HG03521 (cell line): ENCODE measurements around the gene MARCHF5.

ENCODE experiments used
- ATAC-seq: cut with Tn5 transposase; IDR thresholded peaks from one replicate; pipeline ENCODE4 v1.9.1; 2021; ENCODE audit warnings: mild to moderate bottlenecking, moderate library complexity; ENCODE audit not compliant: unreplicated experiment

Gene MARCHF5

GRCh38 chr10:92290837-92291615, at the start of gene MARCHF5, which contains the start of gene CPEB3:
MARCHF5 (plus strand) TSS chr10:92291167; CDS start chr10:92291495, 328 bp downstream.
CPEB3 (minus strand) TSS chr10:92291078; CDS start chr10:92240350, 50,728 bp downstream.
- ATAC-seq: peak; percentile 98

- ATAC-seq: no peak
Measured at GRCh38 chr10:92241501-92241900, 49.5 kb upstream of the MARCHF5 start.

- ATAC-seq: no peak
Measured at GRCh38 chr10:92242380-92242779, 48.6 kb upstream of the MARCHF5 start.

- no peak for ATAC-seq
Measured at GRCh38 chr10:92242910-92243671, 47.9 kb upstream of the MARCHF5 start.

GRCh38 chr10:92244796-92245195, 46.2 kb upstream of the MARCHF5 start:
- peak; percentile 41 for ATAC-seq

- ATAC-seq: no peak
Measured at GRCh38 chr10:92248566-92248965, 42.4 kb upstream of the MARCHF5 start.

GRCh38 chr10:92263396-92263795, 27.6 kb upstream of the MARCHF5 start:
- no peak for ATAC-seq

GRCh38 chr10:92264249-92264648, 26.7 kb upstream of the MARCHF5 start:
- no peak for ATAC-seq

GRCh38 chr10:92265687-92266258, 25.2 kb upstream of the MARCHF5 start:
- no peak for ATAC-seq

GRCh38 chr10:92267343-92267742, 23.6 kb upstream of the MARCHF5 start:
- no peak for ATAC-seq

- no peak for ATAC-seq
Measured at GRCh38 chr10:92268748-92269147, 22.2 kb upstream of the MARCHF5 start.

GRCh38 chr10:92274071-92274470, 16.9 kb upstream of the MARCHF5 start:
- no peak for ATAC-seq

- ATAC-seq: no peak
Measured at GRCh38 chr10:92278996-92279696, 11.8 kb upstream of the MARCHF5 start.

GRCh38 chr10:92284112-92284704, 6.8 kb upstream of the MARCHF5 start:
- ATAC-seq: no peak

- ATAC-seq: peak; percentile 5
Measured at GRCh38 chr10:92290076-92290836, 711 bp upstream of the MARCHF5 start.

- ATAC-seq: no peak
Measured at GRCh38 chr10:92291616-92291865, 574 bp downstream of the MARCHF5 start.

- no peak for ATAC-seq
Measured at GRCh38 chr10:92291921-92292845, 1.2 kb downstream of the MARCHF5 start.

- ATAC-seq: no peak
Measured at GRCh38 chr10:92298487-92298886, 7.5 kb downstream of the MARCHF5 start.

GRCh38 chr10:92303096-92303495, 12.1 kb downstream of the MARCHF5 start:
- ATAC-seq: no peak
